K562 (cell line): ENCODE data around the gene EEFSEC. TPM values are rescaled to one million over a fixed set of nuclear protein-coding genes. Genes with fewer than 3 reads are reported as not detected.

Experiments used
- ATAC-seq: fragments of 200-7000 bp; cut with Tn5 transposase; 3 replicates; pipeline ENCODE4 v1.9.1; 2020; ENCODE audit warnings: moderate library complexity
- BruUV-seq: library from RNA; stranded (reverse); fragments of 400-500 nt; replicated peaks from 2 replicates; lab custom pipeline; 2021; lab: Mats Ljungman, UMichigan
- CTCF ChIA-PET: fragments of 300-600 bp; formaldehyde crosslinking; extraction: SDS; loops from one replicate; lab custom pipeline; 2021; ENCODE audit warnings: low intra/inter-chr PET ratio; lab: Yijun Ruan, JAX
- POLR2A ChIA-PET: fragments of 300-600, 350-650 bp; sonication (Branson Sonifier 250); formaldehyde crosslinking; extraction: SDS; loops from one replicate; lab custom pipeline; 2021; ENCODE audit warnings: antibody characterized with exemption, inconsistent platforms; lab: Yijun Ruan, JAX
- DNase-seq, 4 experiments: peaks; one replicate each; pipeline versions ENCODE4 v3.0.0 to v3.0.0-alpha.2; 2011 to 2018; ENCODE audit warnings: low spot score in 3 of 4, mixed read lengths in 3 of 4; ENCODE audit errors: extremely low read depth in 1 of 4
- FAIRE-seq: peaks from 2 replicates; lab custom pipeline; 2011; peaks lifted over from hg19 to GRCh38; lab: Jason Lieb, UNC
- H2AFZ ChIP-seq: 2 replicates; pipeline ENCODE4 v1.6.0; 2011; ENCODE audit warnings: low read depth, low read length, control low read depth, inconsistent platforms
- H3K27ac ChIP-seq: fragments of 200-600 bp; 3 replicates; pipeline ENCODE4 v1.8.0; 2011; ENCODE audit warnings: low read depth, mild to moderate bottlenecking, control low read depth, inconsistent platforms, low read length, moderate library complexity, mixed read lengths; ENCODE audit errors: extremely low read depth
- H3K27me3 ChIP-seq, 2 experiments: fragments of 300-600 bp in 1 of 2; 2 replicates in 1 of 2; 3 replicates in 1 of 2; pipeline versions ENCODE4 v1.6.0 to v1.8.0; 2011; ENCODE audit warnings: inconsistent platforms in 2 of 2, low read length in 2 of 2, mild to moderate bottlenecking in 1 of 2, mixed read lengths in 1 of 2, moderate library complexity in 1 of 2; ENCODE audit not compliant: control insufficient read depth in 2 of 2, insufficient read depth in 2 of 2
- H3K36me3 ChIP-seq: fragments of 300-600 bp; 3 replicates; pipeline ENCODE4 v1.8.0; 2011; ENCODE audit warnings: mild to moderate bottlenecking, low read length, inconsistent platforms; ENCODE audit not compliant: control insufficient read depth, insufficient read depth
- H3K4me1 ChIP-seq, 2 experiments: fragments of 200-600 bp in 1 of 2; replicated peaks in 1 of 2; 2 replicates in 1 of 2; 3 replicates in 1 of 2; pipeline versions ENCODE4 v1.5.1 to v1.8.0; 2011; ENCODE audit warnings: inconsistent platforms in 2 of 2, low read length in 2 of 2, mild to moderate bottlenecking in 1 of 2, mixed read lengths in 1 of 2, moderate library complexity in 1 of 2; ENCODE audit not compliant: control insufficient read depth in 2 of 2, insufficient read depth in 2 of 2
- H3K4me2 ChIP-seq: 2 replicates; pipeline ENCODE4 v1.6.1; 2011; ENCODE audit warnings: low read length, control low read depth, inconsistent platforms, mixed read lengths; ENCODE audit not compliant: insufficient read depth
- H3K4me3 ChIP-seq: fragments of 200-600 bp; sonication (generic), shearing (Covaris generic); 2 replicates; pipeline ENCODE4 v1.5.1; 2016; ENCODE audit warnings: control low read depth, inconsistent platforms
- H3K79me2 ChIP-seq: fragments of 200-600 bp; 3 replicates; pipeline ENCODE4 v1.8.0; 2011; ENCODE audit warnings: low read length, inconsistent platforms; ENCODE audit not compliant: control insufficient read depth, insufficient read depth
- H3K9ac ChIP-seq, 2 experiments: 2 replicates each; pipeline versions ENCODE4 v1.6.0 to v1.6.1; 2011; ENCODE audit warnings: low read depth in 2 of 2, low read length in 2 of 2, control low read depth in 1 of 2, inconsistent platforms in 1 of 2, mild to moderate bottlenecking in 1 of 2, mixed read lengths in 1 of 2; ENCODE audit not compliant: insufficient read depth in 1 of 2
- H3K9me1 ChIP-seq: one replicate; pipeline ENCODE4 v1.6.0; 2011; ENCODE audit warnings: inconsistent platforms, mild to moderate bottlenecking, low read length, moderate library complexity; ENCODE audit not compliant: control insufficient read depth, insufficient read depth
- H3K9me3 ChIP-seq: replicated peaks from 2 replicates; pipeline ENCODE4 v1.5.1; 2011; ENCODE audit warnings: low read depth, low read length, inconsistent platforms; ENCODE audit not compliant: control insufficient read depth, insufficient read depth
- H4K20me1 ChIP-seq: replicated peaks from 2 replicates; pipeline ENCODE4 v1.6.1; 2011; ENCODE audit warnings: low read length, inconsistent platforms, mixed read lengths; ENCODE audit not compliant: control insufficient read depth, insufficient read depth
- FOXP1 ChIP-seq: sonication (generic); formaldehyde crosslinking; IDR thresholded peaks from 2 replicates; pipeline ENCODE4 v1.8.0; 2022; ENCODE audit warnings: mild to moderate bottlenecking, missing genetic modification reagents
- NFATC3 ChIP-seq: fragments of 450-650 bp; IDR thresholded peaks from 2 replicates; pipeline ENCODE4 v1.6.1; 2017; ENCODE audit warnings: mild to moderate bottlenecking
- NFE2 ChIP-seq: IDR thresholded peaks from 2 replicates; pipeline ENCODE4 v1.6.1; 2014; ENCODE audit warnings: antibody characterized with exemption, low read depth
- NR0B1 ChIP-seq: fragments of 450-650 bp; IDR thresholded peaks from one replicate; pipeline ENCODE4 v1.6.1; 2018; ENCODE audit warnings: mild to moderate bottlenecking, moderate library complexity; ENCODE audit not compliant: partially characterized antibody
- POU5F1 ChIP-seq: fragments of 150-350 bp; IDR thresholded peaks from 2 replicates; pipeline ENCODE4 v1.6.1; 2014; ENCODE audit warnings: borderline replicate concordance, low read length, low read depth, mild to moderate bottlenecking; ENCODE audit not compliant: partially characterized antibody
- PRPF4 ChIP-seq: fragments of 200-400 bp; formaldehyde crosslinking; IDR thresholded peaks from one replicate; pipeline ENCODE4 v1.6.1; 2017; ENCODE audit warnings: low read length, low read depth, mild to moderate bottlenecking; ENCODE audit not compliant: insufficient read depth, poor library complexity, severe bottlenecking
- SMARCC2 ChIP-seq: fragments of 450-650 bp; IDR thresholded peaks from 2 replicates; pipeline ENCODE4 v1.6.1; 2017; ENCODE audit warnings: antibody characterized with exemption, moderate library complexity, mild to moderate bottlenecking, low read depth
- TFAM ChIP-seq: fragments of 250-450 bp; sonication (Bioruptor Pico); conservative IDR thresholded peaks from 2 replicates; pipeline ENCODE4 v1.5.0; 2021; ENCODE audit warnings: mild to moderate bottlenecking, moderate library complexity
- YBX1 ChIP-seq: fragments of 450-650 bp; IDR thresholded peaks from 2 replicates; pipeline ENCODE4 v1.7.1; 2016; ENCODE audit warnings: mild to moderate bottlenecking
- ZC3H11A ChIP-seq: IDR thresholded peaks from 2 replicates; pipeline ENCODE4 v1.6.1; 2012; ENCODE audit warnings: low read depth, low read length, improper control_type of control experiment
- ZNF212 ChIP-seq: fragments of 450-650 bp; formaldehyde crosslinking; IDR thresholded peaks from 2 replicates; pipeline ENCODE4 v1.4.0; 2020; ENCODE audit warnings: mild to moderate bottlenecking
- ZNF764 ChIP-seq: fragments of 250-450 bp; sonication (Bioruptor Pico); IDR thresholded peaks from 2 replicates; pipeline ENCODE4 v1.4.0; 2020; ENCODE audit warnings: low read depth, mild to moderate bottlenecking, moderate library complexity
- ZNF766 ChIP-seq: fragments of 200-800 bp; sonication (Bioruptor generic); conservative IDR thresholded peaks from 2 replicates; pipeline ENCODE4 v1.6.1; 2016; ENCODE audit warnings: missing genetic modification characterization, missing compliant biosample characterization
- WGBS: fragments of 100-300 bp; shearing (Covaris generic); methylation state at CpG from one replicate; pipeline ENCODE4 v1.1.6; 2016; ENCODE audit warnings: low coverage, mixed read lengths; ENCODE audit not compliant: insufficient coverage; ENCODE audit errors: missing lambda C conversion rate; 5-methylcytosine and 5-hydroxymethylcytosine counted together
- in situ Hi-C: fragments of 300-500 bp; cut with MboI; formaldehyde crosslinking; loops from 4 replicates; pipeline ENCODE4 v1.15.0; 2018; ENCODE audit warnings: inconsistent platforms, mixed read lengths
- intact Hi-C: fragments of 100-400 bp; cut with micrococcal nuclease; formaldehyde crosslinking; loops from 2 replicates; pipeline ENCODE4 v1.14.2; 2022
- polyA plus RNA-seq, 8 experiments: library from polyadenylated mRNA; depleted of rRNA in 4 of 8; stranded (reverse) in 5 of 8; unstranded in 3 of 8; fragments of >200 nt; fragmentation: Nextera tagmentation in 2 of 8; fragmentation: Illumina TruSeq in 1 of 8; extraction: Ambion mirVana in 2 of 8; extraction: Trizol in 1 of 8; gene quantifications; 2 replicates each; pipeline versions ENCODE4 v1.2.1 to v1.2.3, GENCODE V29; 2011 to 2014; ENCODE audit warnings: inconsistent platforms in 1 of 8, missing spikeins in 1 of 8
- total RNA-seq, 7 experiments: library from RNA; depleted of rRNA in 6 of 7; stranded (reverse); fragments of >200 nt in 6 of 7; fragmentation: Illumina TruSeq in 2 of 7; extraction: Trizol in 2 of 7; gene quantifications; 2 replicates each; pipeline versions ENCODE4 v1.2.1 to v1.2.3, GENCODE V29; 2011 to 2021; ENCODE audit warnings: low replicate concordance in 1 of 7
- TF ChIP-seq, protein P1 (sequence below): conservative IDR thresholded peaks from 2 replicates; pipeline ENCODE4 v1.6.1; 2011; ENCODE audit warnings: low read depth, mild to moderate bottlenecking, low read length; ENCODE audit not compliant: control insufficient read depth
- TF ChIP-seq, protein P2 (sequence below): fragments of 250-450 bp; sonication (Bioruptor Pico); IDR thresholded peaks from 2 replicates; pipeline ENCODE4 v1.4.0; 2020

Gene EEFSEC
- total and polyA plus RNA-seq, 9 of the 15 experiments (the other 6 are each of a cell fraction or from before 2014, with no cell fraction given) = 0.35 to 11.8 (median 7.7) TPM

- no TSS peak for BruUV-seq
- no peak overlapping the region for H3K9ac ChIP-seq
- no peaks in the 10 kb centered on the region for H3K9me1 ChIP-seq
- 69% methylated on average over 11 of the region's 11 CpGs for WGBS
- no peak for FAIRE-seq
- CTCF ChIA-PET = no interaction called here
- H3K4me2 ChIP-seq = no peak overlapping the region
- no peaks in the 10 kb centered on the region; a peak in 1 of 5 replicates for H3K4me1 ChIP-seq
- no peaks in the 10 kb centered on the region for H4K20me1 ChIP-seq
- H3K27ac ChIP-seq = no peak overlapping the region
- TF ChIP-seq NFE2 (no peak), YBX1 (no peak), ZC3H11A (no peak), NFATC3 (no peak), ZNF764 (CRISPR knock-in tag) (no peak), SMARCC2 (no peak), POU5F1 (no peak), ZNF212 (CRISPR knock-in tag) (no peak), FOXP1 (no peak), PRPF4 (no peak), ZNF766 (CRISPR knock-in tag) (no peak), TFAM (CRISPR knock-in tag) (no peak), NR0B1 (no peak)
- TF ChIP-seq, protein P1, sequence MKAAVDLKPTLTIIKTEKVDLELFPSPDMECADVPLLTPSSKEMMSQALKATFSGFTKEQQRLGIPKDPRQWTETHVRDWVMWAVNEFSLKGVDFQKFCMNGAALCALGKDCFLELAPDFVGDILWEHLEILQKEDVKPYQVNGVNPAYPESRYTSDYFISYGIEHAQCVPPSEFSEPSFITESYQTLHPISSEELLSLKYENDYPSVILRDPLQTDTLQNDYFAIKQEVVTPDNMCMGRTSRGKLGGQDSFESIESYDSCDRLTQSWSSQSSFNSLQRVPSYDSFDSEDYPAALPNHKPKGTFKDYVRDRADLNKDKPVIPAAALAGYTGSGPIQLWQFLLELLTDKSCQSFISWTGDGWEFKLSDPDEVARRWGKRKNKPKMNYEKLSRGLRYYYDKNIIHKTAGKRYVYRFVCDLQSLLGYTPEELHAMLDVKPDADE = no peak
- TF ChIP-seq, protein P2, sequence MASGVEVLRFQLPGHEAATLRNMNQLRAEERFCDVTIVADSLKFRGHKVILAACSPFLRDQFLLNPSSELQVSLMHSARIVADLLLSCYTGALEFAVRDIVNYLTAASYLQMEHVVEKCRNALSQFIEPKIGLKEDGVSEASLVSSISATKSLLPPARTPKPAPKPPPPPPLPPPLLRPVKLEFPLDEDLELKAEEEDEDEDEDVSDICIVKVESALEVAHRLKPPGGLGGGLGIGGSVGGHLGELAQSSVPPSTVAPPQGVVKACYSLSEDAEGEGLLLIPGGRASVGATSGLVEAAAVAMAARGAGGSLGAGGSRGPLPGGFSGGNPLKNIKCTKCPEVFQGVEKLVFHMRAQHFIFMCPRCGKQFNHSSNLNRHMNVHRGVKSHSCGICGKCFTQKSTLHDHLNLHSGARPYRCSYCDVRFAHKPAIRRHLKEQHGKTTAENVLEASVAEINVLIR (CRISPR knock-in tag) = no peak
- TF ChIP-seq, all 486 proteins: peak for 0
- Histone ChIP-seq H3K9me3 (no peaks in the 10 kb centered on the region), H3K27me3 (no peaks in the 10 kb centered on the region), H3K36me3 (no peaks in the 10 kb centered on the region; the same call in 2 of the 3 replicates), H2AFZ (no peak overlapping the region), H3K4me3 (no peak overlapping the region), H3K79me2 (no peaks in the 10 kb centered on the region)
- no peak for DNase-seq
- POLR2A ChIA-PET = interaction anchor here (0.6 kb wide), 1 partner anchor 53 kb away, joined by 4 read pairs; no protein-coding TSS in a partner anchor
- intact Hi-C loops (no loop called here), in situ Hi-C loops (no loop called here)
- ATAC-seq = no peak
These were observed 128.4 kb downstream of the EEFSEC start for GRCh38 chr3:128281461-128282367.
